Stimulated activated CD8-positive, alpha-beta memory T cell treated with anti-CD3 and anti-CD28 coated beads, Interleukin-15, amount 100 ng/mL, for 48 hours (primary cell): ENCODE data around the gene FAM151B.
"Not testable (repeated sequence)": the region's sequence is repeated elsewhere in the genome, so short reads cannot be mapped to it uniquely, and the experiment has no call there.

Source experiments
- DNase-seq, 2 donors: peaks; one replicate each; pipeline ENCODE4 v3.0.0-alpha.2; 2020; ENCODE audit warnings: low read depth in 2 of 2

FAM151B gene

GRCh38 chr5:80487829-80488721, at the start of gene FAM151B:
Gene FAM151B (plus strand): TSS chr5:80488100. CDS start chr5:80488124, 24 bp downstream.
- peak; percentile 56 to 71 for DNase-seq

- no peak for DNase-seq
Measured at GRCh38 chr5:80438739-80439138, 49.2 kb upstream of the FAM151B start.

- no peak for DNase-seq
Measured at GRCh38 chr5:80439213-80439612, 48.7 kb upstream of the FAM151B start.

- DNase-seq: no peak
Measured at GRCh38 chr5:80442742-80443141, 45.2 kb upstream of the FAM151B start.

GRCh38 chr5:80453366-80453765, 34.5 kb upstream of the FAM151B start:
- no peak for DNase-seq

- no peak for DNase-seq
Measured at GRCh38 chr5:80463269-80463668, 24.6 kb upstream of the FAM151B start.

- DNase-seq: no peak
Measured at GRCh38 chr5:80466669-80467485, 21.0 kb upstream of the FAM151B start.

GRCh38 chr5:80468131-80468530, 19.8 kb upstream of the FAM151B start:
- no peak for DNase-seq

- not testable (repeated sequence) for DNase-seq
Measured at GRCh38 chr5:80470631-80471030, 17.3 kb upstream of the FAM151B start.

- no peak for DNase-seq
Measured at GRCh38 chr5:80474929-80475328, 13.0 kb upstream of the FAM151B start.

GRCh38 chr5:80479713-80480112, 8.2 kb upstream of the FAM151B start:
- no peak for DNase-seq

GRCh38 chr5:80480354-80480753, 7.5 kb upstream of the FAM151B start:
- DNase-seq: no peak

GRCh38 chr5:80481019-80481893, 6.6 kb upstream of the FAM151B start:
- DNase-seq: peak in 1 of 2 donors; percentile 13

GRCh38 chr5:80482578-80482977, 5.3 kb upstream of the FAM151B start:
- DNase-seq: no peak

- no peak for DNase-seq
Measured at GRCh38 chr5:80483636-80484232, 4.2 kb upstream of the FAM151B start.

- no peak for DNase-seq
Measured at GRCh38 chr5:80487444-80487828, 464 bp upstream of the FAM151B start.

GRCh38 chr5:80491296-80491695, 3.4 kb downstream of the FAM151B start:
- DNase-seq: no peak

- no peak for DNase-seq
Measured at GRCh38 chr5:80492741-80493140, 4.8 kb downstream of the FAM151B start.

- DNase-seq: not testable (repeated sequence)
Measured at GRCh38 chr5:80493443-80493842, 5.5 kb downstream of the FAM151B start.

- DNase-seq: no peak
Measured at GRCh38 chr5:80495891-80496290, 8.0 kb downstream of the FAM151B start.

- no peak for DNase-seq
Measured at GRCh38 chr5:80502800-80503199, 14.9 kb downstream of the FAM151B start.
